T-helper 22 cell (primary cell): ENCODE results near the gene GLP2R.
"Not testable (repeated sequence)": the region's sequence is repeated elsewhere in the genome, so short reads cannot be mapped to it uniquely, and the experiment has no call there.

Experiments
- DNase-seq: peaks from one replicate; pipeline ENCODE4 v3.0.0-alpha.2; 2020; ENCODE audit warnings: low read depth

The GLP2R gene, protein sequence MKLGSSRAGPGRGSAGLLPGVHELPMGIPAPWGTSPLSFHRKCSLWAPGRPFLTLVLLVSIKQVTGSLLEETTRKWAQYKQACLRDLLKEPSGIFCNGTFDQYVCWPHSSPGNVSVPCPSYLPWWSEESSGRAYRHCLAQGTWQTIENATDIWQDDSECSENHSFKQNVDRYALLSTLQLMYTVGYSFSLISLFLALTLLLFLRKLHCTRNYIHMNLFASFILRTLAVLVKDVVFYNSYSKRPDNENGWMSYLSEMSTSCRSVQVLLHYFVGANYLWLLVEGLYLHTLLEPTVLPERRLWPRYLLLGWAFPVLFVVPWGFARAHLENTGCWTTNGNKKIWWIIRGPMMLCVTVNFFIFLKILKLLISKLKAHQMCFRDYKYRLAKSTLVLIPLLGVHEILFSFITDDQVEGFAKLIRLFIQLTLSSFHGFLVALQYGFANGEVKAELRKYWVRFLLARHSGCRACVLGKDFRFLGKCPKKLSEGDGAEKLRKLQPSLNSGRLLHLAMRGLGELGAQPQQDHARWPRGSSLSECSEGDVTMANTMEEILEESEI

DNA sequence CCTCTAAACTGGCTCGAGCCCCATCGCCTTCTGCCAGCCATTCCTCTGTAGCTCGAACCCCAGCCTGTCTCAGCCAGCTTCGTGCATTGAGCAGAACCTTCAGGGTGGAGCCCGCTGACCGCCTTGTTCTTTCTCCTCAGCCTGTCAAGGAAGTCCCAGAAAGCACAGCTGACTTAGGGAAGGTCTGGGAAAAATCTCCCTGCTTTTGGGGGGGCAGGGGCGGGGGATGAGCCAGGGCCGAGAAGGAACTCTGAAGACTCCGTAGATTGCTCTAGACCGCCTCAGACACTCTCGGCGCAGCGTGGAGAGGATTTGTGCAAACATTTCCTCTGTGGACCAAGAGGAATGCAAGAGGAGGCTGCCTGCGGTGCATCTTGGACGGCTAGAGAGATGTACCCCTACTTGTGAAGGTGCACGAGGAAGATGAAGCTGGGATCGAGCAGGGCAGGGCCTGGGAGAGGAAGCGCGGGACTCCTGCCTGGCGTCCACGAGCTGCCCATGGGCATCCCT, at the start of gene GLP2R:
TSS of gene GLP2R (plus strand) at position 284 of the 510 bp plus-strand sequence. CDS start at position 424, 140 bp downstream.
- no peak for DNase-seq

DNA sequence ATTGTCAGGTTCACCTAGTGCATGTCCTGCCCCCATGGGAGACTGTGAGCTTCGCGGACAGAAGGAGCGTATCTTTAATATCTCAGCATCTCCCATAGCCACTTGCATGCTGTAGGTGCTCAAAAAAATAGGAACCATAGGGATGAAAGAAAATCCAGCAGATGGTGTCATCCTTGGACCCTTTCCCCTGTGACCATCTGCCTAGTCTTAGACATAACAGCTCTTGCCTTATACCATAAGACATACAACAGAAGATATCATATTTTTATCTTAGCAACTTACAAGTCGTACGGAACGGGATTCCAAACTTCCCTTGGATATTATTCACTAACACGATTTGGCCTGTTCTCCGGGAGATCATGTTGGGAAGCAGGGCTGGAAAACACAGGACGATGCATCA, 48.8 kb upstream of the GLP2R start:
- no peak for DNase-seq

GRCh38 chr17:9780552-9780951, 45.2 kb upstream of the GLP2R start:
- DNase-seq: no peak

GRCh38 chr17:9783050-9783449, 42.7 kb upstream of the GLP2R start:
- no peak for DNase-seq

DNA sequence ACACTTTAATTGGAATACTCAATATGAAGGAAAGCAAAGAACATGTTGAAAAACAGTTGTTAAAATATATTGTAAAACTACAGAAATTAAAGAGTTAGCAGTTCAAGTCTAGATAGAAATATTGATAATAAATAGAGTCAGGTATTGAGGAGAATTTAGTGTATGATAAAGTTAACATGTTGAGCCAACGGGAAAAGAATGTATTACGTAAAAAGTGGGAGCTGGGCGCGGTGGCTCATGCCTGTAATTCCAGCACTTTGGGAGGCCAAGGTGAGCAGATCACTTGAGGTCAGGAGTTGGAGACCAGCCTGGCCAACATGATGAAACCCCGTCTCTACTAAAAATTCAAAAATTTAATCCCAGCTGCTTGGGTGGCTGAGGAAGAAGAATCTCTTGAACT, 42.3 kb upstream of the GLP2R start:
- DNase-seq: not testable (repeated sequence)

- no peak for DNase-seq
Measured at GRCh38 chr17:9784544-9784943, 41.2 kb upstream of the GLP2R start.

DNA sequence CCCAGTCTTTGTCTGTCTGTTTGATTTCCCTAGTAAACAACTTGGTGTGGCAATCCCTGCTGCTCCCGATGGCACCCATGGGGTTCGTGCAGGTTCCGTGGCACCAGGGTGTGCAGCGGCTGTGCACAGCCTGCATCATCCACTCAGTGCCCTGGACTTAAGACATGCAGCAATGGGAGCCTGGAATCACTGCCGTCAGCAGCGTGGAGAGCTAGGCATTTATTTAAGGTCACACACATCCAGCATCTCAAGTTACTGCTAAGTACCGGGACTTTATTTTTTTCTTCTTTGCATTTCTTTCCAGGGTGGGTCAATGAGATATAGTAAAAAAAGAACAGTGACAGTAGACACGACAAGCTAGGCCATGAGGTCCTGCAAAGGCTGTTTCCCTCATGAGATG, 37.1 kb upstream of the GLP2R start:
- no peak for DNase-seq

DNA sequence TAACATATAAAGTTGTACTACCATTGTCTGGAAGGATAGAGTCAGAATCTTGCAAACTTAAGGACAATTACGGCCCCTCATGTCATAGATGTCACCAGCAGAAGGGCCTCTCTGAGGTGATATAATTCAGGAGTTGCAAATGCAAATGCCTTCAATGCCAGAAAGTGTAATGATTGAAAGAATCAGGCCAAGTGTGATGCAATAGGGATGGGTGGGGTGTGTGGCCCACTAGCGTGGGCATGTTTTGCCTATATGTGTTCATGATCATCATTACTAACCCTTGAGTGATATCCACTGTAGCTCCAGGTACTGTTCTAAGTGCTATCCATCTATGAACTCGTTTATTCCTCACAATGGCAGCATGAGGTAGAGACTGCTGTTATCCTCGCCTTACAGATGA, 35.4 kb upstream of the GLP2R start:
- DNase-seq: no peak

GRCh38 chr17:9790889-9791876, 34.5 kb upstream of the GLP2R start, which contains the start of gene DHRS7C:
TSS of gene DHRS7C (minus strand) at chr17:9791592. CDS start at chr17:9791284, 308 bp downstream.
- no peak for DNase-seq

- DNase-seq: no peak
Measured at GRCh38 chr17:9792181-9792840, 33.4 kb upstream of the GLP2R start.

GRCh38 chr17:9798008-9798407, 27.7 kb upstream of the GLP2R start:
- no peak for DNase-seq

DNA sequence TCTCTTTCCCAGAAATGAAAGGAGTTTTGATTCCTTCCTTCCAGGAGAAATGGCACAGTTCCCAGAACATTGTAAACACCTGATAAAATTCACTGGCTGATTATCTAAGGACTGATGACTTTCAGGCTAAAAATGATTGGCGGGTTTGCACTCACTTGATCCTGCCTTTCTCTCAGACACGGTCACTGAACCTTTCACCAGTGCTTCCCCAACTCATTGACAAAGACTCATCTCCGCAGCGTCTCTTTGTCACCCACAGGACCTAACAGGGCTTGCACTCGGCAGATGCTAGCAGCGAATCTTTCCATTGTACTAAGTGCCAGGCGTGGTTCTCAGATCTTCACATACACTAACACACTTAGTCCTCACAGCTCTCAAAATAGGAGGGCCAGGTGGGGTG, 27.0 kb upstream of the GLP2R start:
- DNase-seq: no peak

DNA sequence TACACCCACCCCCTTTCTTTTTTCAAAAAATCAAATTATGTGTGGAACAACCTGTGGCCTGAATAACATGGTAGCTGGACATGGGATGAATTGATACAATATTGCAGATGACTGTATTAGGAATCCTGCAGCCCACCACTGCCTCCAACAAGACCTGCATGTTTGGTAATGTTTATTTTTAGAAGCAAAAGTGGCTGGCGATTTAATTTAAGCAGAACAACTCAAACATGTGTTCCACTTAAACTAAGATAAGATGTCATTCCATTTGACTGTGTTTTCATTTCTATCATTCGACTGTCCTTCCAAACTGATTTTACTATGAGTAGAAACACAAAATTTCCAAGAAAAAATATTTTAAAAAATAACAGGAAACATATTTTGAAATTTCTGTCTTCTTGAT, 24.2 kb upstream of the GLP2R start:
- DNase-seq: no peak

DNA sequence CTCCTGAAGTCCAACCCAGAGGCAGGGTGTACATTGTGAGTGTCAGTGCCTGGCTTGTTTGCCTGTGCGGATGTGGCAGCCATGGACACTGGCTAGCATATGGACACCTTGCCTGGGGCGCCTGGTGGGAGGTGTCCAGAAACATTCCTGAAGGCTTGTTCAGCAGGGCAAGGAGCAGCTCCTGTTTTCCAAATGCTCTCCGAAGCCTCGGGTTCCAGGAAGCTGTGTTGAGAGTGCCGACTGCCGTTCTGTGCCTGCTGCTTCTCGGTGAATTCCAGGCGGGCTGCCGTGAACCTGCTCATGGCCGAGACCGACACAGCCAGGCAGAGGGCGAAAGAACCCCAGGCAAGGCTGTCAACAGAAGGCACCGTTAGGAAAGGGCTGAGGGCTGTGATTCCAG, 23.4 kb upstream of the GLP2R start:
- DNase-seq: no peak

DNA sequence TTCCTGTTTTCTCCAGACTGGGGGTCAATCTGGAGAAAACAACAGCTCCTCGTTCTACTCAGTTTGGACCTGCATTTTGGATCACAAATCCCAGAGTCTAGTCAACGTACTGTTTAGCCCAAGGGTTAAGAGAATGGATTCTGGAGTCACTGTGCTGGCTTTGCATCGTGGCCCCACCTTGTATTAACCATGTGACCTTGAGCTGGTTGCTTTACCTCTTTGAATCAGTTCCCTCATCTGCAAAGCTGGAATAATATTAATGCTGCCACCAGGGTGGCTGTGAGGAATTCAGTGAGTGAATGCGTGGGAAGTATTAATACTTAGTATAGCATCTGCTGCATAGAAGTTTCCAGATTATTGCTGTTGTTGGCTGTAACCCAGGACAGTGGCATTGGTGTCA, 23.0 kb upstream of the GLP2R start:
- DNase-seq: no peak

- no peak for DNase-seq
Measured at GRCh38 chr17:9805769-9806168, 20.0 kb upstream of the GLP2R start.

DNA sequence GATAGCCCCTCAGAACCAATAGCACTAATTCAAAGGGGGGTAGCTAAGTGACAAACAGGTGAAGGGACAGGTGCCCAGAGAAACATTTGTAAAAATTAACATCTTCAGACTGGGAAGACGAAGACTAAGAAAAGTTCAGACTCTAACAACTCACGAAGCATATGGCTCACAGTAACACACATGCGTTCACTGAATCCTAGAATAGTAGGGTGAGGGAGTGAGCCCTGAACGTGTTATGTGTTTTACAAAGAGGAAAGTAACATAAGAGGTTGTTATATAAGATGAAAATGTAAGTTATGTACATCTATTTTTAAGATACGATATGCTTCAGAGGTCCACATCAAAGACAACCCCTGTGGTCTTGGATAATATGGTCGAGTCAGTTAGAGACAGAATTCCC, 19.0 kb upstream of the GLP2R start:
- DNase-seq: no peak

- DNase-seq: no peak
Measured at GRCh38 chr17:9809409-9809808, 16.3 kb upstream of the GLP2R start.

DNA sequence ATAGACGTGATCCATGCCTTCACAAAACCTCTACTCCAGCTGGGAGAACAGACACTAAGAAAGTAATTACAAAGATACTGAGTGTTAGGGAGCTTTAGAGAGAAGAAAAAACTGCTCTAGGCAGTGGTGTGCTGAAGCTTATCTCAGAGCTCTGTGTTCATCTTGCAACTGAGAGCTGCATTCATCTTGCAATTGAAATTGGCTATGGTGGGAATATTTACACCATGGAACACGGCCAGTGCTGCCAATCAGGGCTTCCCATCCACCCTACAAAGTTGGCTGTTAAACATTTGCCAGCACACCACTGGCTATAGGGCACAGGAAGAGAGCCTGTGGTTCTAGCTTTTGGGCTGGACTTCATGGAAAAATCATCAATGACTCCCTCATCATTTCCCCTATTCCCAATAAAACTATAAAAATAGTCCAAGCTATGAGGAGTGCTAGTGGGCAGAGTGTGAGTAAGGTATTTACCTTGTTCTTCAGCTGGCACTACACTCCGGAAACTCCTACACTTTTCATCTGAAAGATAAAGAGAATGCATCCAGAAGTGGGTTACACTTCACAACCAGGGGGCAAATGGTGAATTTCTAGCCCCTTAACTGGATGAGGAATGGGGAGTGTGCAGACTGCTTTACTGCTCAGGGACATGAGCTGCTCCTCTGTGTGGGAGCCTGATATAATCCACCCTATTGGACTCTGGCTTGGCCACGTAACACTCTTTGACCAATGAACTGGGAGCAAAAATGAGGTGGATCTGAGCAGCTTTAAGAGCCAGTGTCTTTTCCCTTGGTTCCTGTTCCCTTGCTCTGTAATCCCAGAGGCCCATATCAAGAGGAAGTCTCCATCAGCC, 15.4 kb upstream of the GLP2R start:
- DNase-seq: no peak

- no peak for DNase-seq
Measured at GRCh38 chr17:9811086-9811485, 14.6 kb upstream of the GLP2R start.

DNA sequence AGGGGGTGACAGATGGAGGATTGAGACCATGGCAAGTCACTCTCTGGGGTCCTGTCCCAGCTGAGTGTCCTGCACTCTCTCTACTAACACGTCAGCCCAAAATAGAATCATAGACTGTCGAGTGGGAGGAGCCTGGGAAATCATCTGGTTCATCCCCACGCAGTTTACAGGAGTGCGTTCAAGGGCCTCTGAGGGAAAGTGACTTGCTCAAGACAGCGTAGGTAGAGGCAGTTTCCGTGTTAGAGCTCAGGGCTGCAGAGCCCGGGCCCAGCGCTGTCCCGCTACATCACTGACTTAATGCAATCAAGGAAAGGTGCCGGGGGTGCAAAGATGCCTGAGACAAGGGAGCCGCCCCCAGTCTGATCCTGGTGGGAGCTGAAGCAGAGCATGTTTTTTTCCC, 14.2 kb upstream of the GLP2R start:
- no peak for DNase-seq
